Measurements from ENCODE around the gene RAP1B.

- no peak for TF ChIP-seq POLR2A (IDR thresholded peaks at IDR 0.05; ENCODE audit: low read depth, low read length)
- TF ChIP-seq CTCF (IDR thresholded peaks at IDR 0.05; ENCODE audit: extremely low read depth in 1 of 2, insufficient read depth in 1 of 2, low read depth in 1 of 2, low read length in 2 of 2) = no peak
- TF ChIP-seq JUN (IDR thresholded peaks at IDR 0.05; ENCODE audit: borderline replicate concordance, insufficient read depth, insufficient read length, low read depth) = no peak
- no peak for TF ChIP-seq POLR2AphosphoS5 (IDR thresholded peaks at IDR 0.05; ENCODE audit: insufficient read depth, low read depth, low read length)
- no peak for TF ChIP-seq EZH2 (IDR thresholded peaks at IDR 0.05; ENCODE audit: borderline replicate concordance, low read depth, low read length, severe bottlenecking)
- TF ChIP-seq MAX (IDR thresholded peaks at IDR 0.05; ENCODE audit: insufficient read depth, insufficient read length) = no peak
Measured at GRCh38 chr12:68614105-68614679, 3.5 kb downstream of the RAP1B start.
